ENCODE data around the gene ZNF22. TPM values are rescaled to one million over a fixed set of nuclear protein-coding genes. Genes with fewer than 3 reads are reported as not detected.

ZNF22 gene
- total RNA-seq, 1 experiment from 2014 or later = 13.5 TPM

DNA sequence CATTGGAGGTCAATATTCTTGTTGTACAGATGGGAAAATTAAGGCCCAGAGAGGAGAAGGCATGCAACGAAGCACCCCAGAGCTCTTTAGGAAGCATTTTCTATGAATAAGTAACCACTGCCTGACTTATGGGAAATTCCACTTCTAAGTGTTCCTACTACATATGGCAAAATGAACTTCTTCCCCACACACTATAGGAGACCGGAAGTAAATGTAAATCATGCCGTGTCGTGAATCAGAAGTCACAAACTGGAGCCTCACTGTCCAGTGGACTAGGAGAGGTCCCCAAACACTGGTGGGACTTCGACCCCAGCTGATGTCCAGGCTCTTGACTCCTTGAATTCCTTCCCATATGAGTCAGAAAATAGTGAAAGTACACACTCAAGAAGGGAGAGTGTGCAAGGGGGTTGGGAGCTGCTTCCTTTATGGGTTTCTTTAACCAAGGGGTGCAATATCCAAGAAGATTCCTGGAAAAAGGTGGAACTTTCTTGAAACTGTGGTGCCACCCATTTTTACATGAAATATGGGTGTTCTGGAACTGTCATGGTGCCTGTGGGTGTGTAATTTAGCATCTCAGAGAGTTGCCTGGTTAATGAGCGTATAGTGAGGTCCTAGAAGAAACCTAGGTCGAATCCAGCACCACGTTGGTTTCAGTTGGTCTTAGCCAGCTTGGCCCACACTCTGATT is 34.5 kb upstream of the ZNF22 start:
- Histone ChIP-seq H4K20me1 (ENCODE audit: insufficient read depth) (no peaks in the 10 kb centered on the region), H3K36me3 (ENCODE audit: control insufficient read depth in 1 of 2, insufficient read depth in 2 of 2, low read length in 2 of 2) (no peaks in the 10 kb centered on the region), H3K9me2 (ENCODE audit: insufficient read depth) (no peaks in the 10 kb centered on the region), H3K4me3 (replicated peaks in 1 of 2; ENCODE audit: low read depth in 1 of 2, low read length in 2 of 2) (no peak overlapping the region), H3K9me3 (ENCODE audit: control insufficient read depth in 1 of 2, insufficient read depth in 1 of 2, low read depth in 1 of 2, low read length in 2 of 2) (no peaks in the 10 kb centered on the region), H2AFZ (ENCODE audit: low read depth, low read length, poor library complexity, severe bottlenecking) (no peak overlapping the region), H3K4me2 (ENCODE audit: low read length) (peak overlapping the region; percentile 5; the same call in 1 of the 2 replicates), H3K9ac (ENCODE audit: low read length) (no peak overlapping the region), H3K79me2 (ENCODE audit: insufficient read depth, low read length) (no peaks in the 10 kb centered on the region), H3K27me3 (ENCODE audit: insufficient read depth, low read length) (no peaks in the 10 kb centered on the region), H3K4me1 (ENCODE audit: control insufficient read depth in 1 of 2, insufficient read depth in 2 of 2, low read length in 2 of 2) (peaks cover 0 to 9% of the 10 kb centered on the region in 2 experiments; a peak in 1 of 4 replicates), H3K27ac (ENCODE audit: low read depth, low read length) (no peak overlapping the region)
- CTCF ChIA-PET = interaction anchor here (1.5 kb wide), 1 partner anchor 33 kb away, joined by 4 read pairs; no protein-coding TSS in a partner anchor
- intact Hi-C loops (cut with micrococcal nuclease) = no loop called here
- POLR2A ChIA-PET = interaction anchor here (3.2 to 3.5 kb wide), 2 partner anchors 12 kb away, joined by 11 to 15 read pairs; partner anchors contain the start of gene DEPP1
- DNase-seq (ENCODE audit: low read depth, low spot score) (no peak), ATAC-seq (no peak)
- TF ChIP-seq JUND (IDR thresholded peaks at IDR 0.05) (no peak), FOSL1 (IDR thresholded peaks at IDR 0.05; ENCODE audit: low read depth) (no peak), CTCF (IDR thresholded peaks at IDR 0.05 in 2 of 3, conservative IDR thresholded peaks at IDR 0.05 in 1 of 3; ENCODE audit: borderline replicate concordance in 1 of 3, insufficient read depth in 1 of 3, low read depth in 2 of 3, low read length in 2 of 3) (no peak), SRF (IDR thresholded peaks at IDR 0.05; ENCODE audit: low read depth) (no peak)
- no TSS peak for BruUV-seq (replicated peaks)
- RAD21 ChIA-PET (ENCODE audit: low non-redundant PET in 1 of 2, low total read pairs in 2 of 2, uncharacterized antibody in 2 of 2, unreplicated experiment in 2 of 2) = no interaction called here

DNA sequence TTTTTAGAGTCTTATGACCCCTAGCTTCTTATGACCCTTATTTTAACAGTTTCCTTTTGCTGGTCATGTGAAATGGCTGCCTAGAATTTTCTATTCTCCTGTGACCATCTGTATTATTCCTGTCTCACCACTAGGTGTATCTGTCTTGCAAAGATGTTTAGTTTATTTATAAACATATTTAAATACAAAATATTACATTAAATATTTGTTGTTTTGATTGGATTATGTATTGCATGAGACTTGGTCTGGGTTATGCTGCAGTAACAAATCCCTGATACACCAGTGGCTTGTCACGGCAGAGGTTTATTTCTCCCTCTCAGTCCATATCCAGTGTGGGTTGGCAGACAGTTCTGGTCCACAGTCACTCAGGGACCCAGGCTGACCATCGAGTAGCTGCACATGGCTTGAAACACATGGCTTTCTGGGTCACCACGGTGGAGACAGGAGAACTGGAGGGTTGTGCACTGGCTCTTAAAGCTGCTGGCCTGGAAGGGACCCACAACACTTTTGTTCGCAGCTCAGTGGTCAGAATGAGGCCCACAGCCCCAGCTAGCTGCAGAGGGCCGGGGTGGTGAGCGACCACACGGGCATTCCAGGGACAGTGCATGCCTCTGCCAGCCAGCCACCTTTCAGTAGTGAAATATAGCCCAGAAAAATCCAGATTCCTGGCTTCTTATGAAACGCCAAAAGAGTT is 33.8 kb upstream of the ZNF22 start:
- Histone ChIP-seq H3K79me2 (ENCODE audit: insufficient read depth, low read length) (no peaks in the 10 kb centered on the region), H3K9me2 (ENCODE audit: insufficient read depth) (no peaks in the 10 kb centered on the region), H3K4me1 (ENCODE audit: control insufficient read depth in 1 of 2, insufficient read depth in 2 of 2, low read length in 2 of 2) (peaks cover 0 to 9% of the 10 kb centered on the region in 2 experiments; a peak in 1 of 4 replicates), H3K4me3 (replicated peaks in 1 of 2; ENCODE audit: low read depth in 1 of 2, low read length in 2 of 2) (no peak overlapping the region), H3K9ac (ENCODE audit: low read length) (no peak overlapping the region), H3K27me3 (ENCODE audit: insufficient read depth, low read length) (no peaks in the 10 kb centered on the region), H3K4me2 (ENCODE audit: low read length) (no peak overlapping the region), H2AFZ (ENCODE audit: low read depth, low read length, poor library complexity, severe bottlenecking) (no peak overlapping the region), H3K9me3 (ENCODE audit: control insufficient read depth in 1 of 2, insufficient read depth in 1 of 2, low read depth in 1 of 2, low read length in 2 of 2) (no peaks in the 10 kb centered on the region), H3K36me3 (ENCODE audit: control insufficient read depth in 1 of 2, insufficient read depth in 2 of 2, low read length in 2 of 2) (no peaks in the 10 kb centered on the region), H3K27ac (ENCODE audit: low read depth, low read length) (no peak overlapping the region), H4K20me1 (ENCODE audit: insufficient read depth) (no peaks in the 10 kb centered on the region)
- TF ChIP-seq POLR2A (IDR thresholded peaks at IDR 0.05; ENCODE audit: borderline replicate concordance, extremely low read depth, insufficient read depth, insufficient read length) = no peak
- TF ChIP-seq CTCF (IDR thresholded peaks at IDR 0.05 in 2 of 3, conservative IDR thresholded peaks at IDR 0.05 in 1 of 3; ENCODE audit: borderline replicate concordance in 1 of 3, insufficient read depth in 1 of 3, low read depth in 2 of 3, low read length in 2 of 3) = peak in 1 of 3 experiments; percentile 27; a peak in 2 of 6 replicates
- no peak for TF ChIP-seq ZFX (IDR thresholded peaks at IDR 0.05)
- DNase-seq (ENCODE audit: low read depth, low spot score) = no peak
- POLR2A ChIA-PET = interaction anchor here (3.5 kb wide), 1 partner anchor 12 kb away, joined by 15 read pairs; the partner anchor contains the start of gene DEPP1
- RAD21 ChIA-PET (ENCODE audit: low non-redundant PET in 1 of 2, low total read pairs in 2 of 2, uncharacterized antibody in 2 of 2, unreplicated experiment in 2 of 2) = no interaction called here
- CTCF ChIA-PET = no interaction called here
- no TSS peak for BruUV-seq (replicated peaks)
- intact Hi-C loops (cut with micrococcal nuclease) = no loop called here
- no peak for ATAC-seq
